WTC11 (cell line): ENCODE measurements around the gene RRP8.

ENCODE experiments used
- CREB1 ChIP-seq: sonication (generic); formaldehyde crosslinking; IDR thresholded peaks from 2 replicates; pipeline ENCODE4 v1.8.0; 2023; ENCODE audit warnings: mild to moderate bottlenecking, missing genetic modification reagents
- FOXK1 ChIP-seq: sonication (generic); formaldehyde crosslinking; IDR thresholded peaks from 2 replicates; pipeline ENCODE4 v1.8.0; 2022; ENCODE audit warnings: mild to moderate bottlenecking, moderate library complexity, missing genetic modification reagents
- MAX ChIP-seq: sonication (generic); formaldehyde crosslinking; IDR thresholded peaks from 2 replicates; pipeline ENCODE4 v1.8.0; 2022; ENCODE audit warnings: mild to moderate bottlenecking, missing genetic modification reagents
- NFYB ChIP-seq: sonication (generic); formaldehyde crosslinking; conservative IDR thresholded peaks from 2 replicates; pipeline ENCODE4 v1.8.0; 2022; ENCODE audit warnings: low read depth, missing genetic modification reagents
- TEAD1 ChIP-seq: sonication (generic); formaldehyde crosslinking; IDR thresholded peaks from 2 replicates; pipeline ENCODE4 v1.8.0; 2022; ENCODE audit warnings: mild to moderate bottlenecking, missing genetic modification reagents
- TF ChIP-seq, protein P1 (sequence below): fragments of 200-600 bp; IDR thresholded peaks from 2 replicates; pipeline ENCODE4 v1.8.0; 2022; ENCODE audit warnings: antibody characterized with exemption
- TF ChIP-seq, protein P2 (sequence below): sonication (generic); formaldehyde crosslinking; IDR thresholded peaks from 2 replicates; pipeline ENCODE4 v1.8.1; 2022; ENCODE audit warnings: low read depth, missing genetic modification reagents, borderline replicate concordance

DNA sequence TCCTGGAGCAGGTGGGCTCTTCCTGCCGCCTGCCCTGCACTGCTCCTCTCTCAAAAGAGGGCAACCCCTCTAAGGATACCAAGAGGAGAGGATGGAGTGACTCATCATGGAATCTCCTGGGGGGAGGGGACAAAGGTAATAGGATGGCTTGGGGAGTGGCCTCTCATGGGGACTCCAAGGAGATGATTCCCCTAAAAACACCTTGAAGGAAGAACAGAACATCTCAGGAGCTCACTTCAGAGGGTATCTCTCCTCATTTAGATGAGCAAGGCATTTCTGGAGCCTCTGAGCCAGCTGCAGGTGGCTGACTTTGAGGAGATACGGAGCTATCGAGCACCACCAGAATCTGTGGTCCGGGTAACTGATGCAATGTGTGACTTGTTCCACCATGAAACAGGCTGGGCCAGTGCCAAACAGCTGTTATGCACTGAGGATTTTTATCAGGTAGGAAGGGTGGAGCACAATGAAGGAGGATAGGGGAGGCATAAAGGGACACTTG is 40.2 kb downstream of the RRP8 start:
- TF ChIP-seq MAX (CRISPR knock-in tag) (no peak), CREB1 (no peak), TEAD1 (no peak), NFYB (CRISPR knock-in tag) (no peak), FOXK1 (no peak)
- TF ChIP-seq, protein P1, sequence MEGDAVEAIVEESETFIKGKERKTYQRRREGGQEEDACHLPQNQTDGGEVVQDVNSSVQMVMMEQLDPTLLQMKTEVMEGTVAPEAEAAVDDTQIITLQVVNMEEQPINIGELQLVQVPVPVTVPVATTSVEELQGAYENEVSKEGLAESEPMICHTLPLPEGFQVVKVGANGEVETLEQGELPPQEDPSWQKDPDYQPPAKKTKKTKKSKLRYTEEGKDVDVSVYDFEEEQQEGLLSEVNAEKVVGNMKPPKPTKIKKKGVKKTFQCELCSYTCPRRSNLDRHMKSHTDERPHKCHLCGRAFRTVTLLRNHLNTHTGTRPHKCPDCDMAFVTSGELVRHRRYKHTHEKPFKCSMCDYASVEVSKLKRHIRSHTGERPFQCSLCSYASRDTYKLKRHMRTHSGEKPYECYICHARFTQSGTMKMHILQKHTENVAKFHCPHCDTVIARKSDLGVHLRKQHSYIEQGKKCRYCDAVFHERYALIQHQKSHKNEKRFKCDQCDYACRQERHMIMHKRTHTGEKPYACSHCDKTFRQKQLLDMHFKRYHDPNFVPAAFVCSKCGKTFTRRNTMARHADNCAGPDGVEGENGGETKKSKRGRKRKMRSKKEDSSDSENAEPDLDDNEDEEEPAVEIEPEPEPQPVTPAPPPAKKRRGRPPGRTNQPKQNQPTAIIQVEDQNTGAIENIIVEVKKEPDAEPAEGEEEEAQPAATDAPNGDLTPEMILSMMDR = no peak
- TF ChIP-seq, protein P2, sequence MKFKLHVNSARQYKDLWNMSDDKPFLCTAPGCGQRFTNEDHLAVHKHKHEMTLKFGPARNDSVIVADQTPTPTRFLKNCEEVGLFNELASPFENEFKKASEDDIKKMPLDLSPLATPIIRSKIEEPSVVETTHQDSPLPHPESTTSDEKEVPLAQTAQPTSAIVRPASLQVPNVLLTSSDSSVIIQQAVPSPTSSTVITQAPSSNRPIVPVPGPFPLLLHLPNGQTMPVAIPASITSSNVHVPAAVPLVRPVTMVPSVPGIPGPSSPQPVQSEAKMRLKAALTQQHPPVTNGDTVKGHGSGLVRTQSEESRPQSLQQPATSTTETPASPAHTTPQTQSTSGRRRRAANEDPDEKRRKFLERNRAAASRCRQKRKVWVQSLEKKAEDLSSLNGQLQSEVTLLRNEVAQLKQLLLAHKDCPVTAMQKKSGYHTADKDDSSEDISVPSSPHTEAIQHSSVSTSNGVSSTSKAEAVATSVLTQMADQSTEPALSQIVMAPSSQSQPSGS (CRISPR knock-in tag) = no peak
